ENCODE measurements around the gene CD226.

GRCh38 chr18:69845593-69846506 is 101.8 kb downstream of the CD226 start:
- no peak for TF ChIP-seq POLR2AphosphoS5 (IDR thresholded peaks at IDR 0.05; ENCODE audit: borderline replicate concordance, low read depth, low read length)
- TF ChIP-seq EZH2 (IDR thresholded peaks at IDR 0.05), result no peak
- no peak for TF ChIP-seq FOXP2 (optimal IDR thresholded peaks at IDR 0.05; ENCODE audit: control extremely low read depth, extremely low read length, insufficient read depth)
